Measurements from ENCODE around the gene FAM228A. TPM values are rescaled to one million over a fixed set of nuclear protein-coding genes. Genes with fewer than 3 reads are reported as not detected.
A peak's percentile ranks its signal among the peaks of the same experiment; 100 is the strongest.

FAM228A gene
- 0.10 and 0.13 TPM in 2 replicates for polyA plus RNA-seq (2012; rRNA removed)
- 0.06 and 0.21 TPM in 2 replicates for polyA plus RNA-seq (2012; cell fraction: cytosol; rRNA removed)
- polyA plus RNA-seq (2012; cell fraction: nucleus; rRNA removed): 0.09 and 0.17 TPM in 2 replicates

GRCh38 chr2:24174851-24175277, at the start of gene FAM228A:
Gene FAM228A, plus strand, starts transcription at chr2:24175053. Its CDS starts 428 bp downstream, at chr2:24175481.
- H3K4me3 ChIP-seq (ENCODE audit: low read depth in 2 of 2, low read length in 1 of 2): no peak within 1 kb of the TSS
- whole genome bisulfite sequencing (ENCODE audit: low lambda C conversion rate): 94% methylated on average over 35 of the region's 46 CpGs
- H3K9me2 ChIP-seq: no peaks in the 10 kb centered on the region
- no peak within 1 kb of the TSS for H3K27ac ChIP-seq (ENCODE audit: low read depth in 2 of 2, low read length in 1 of 2)
- no peaks in the 10 kb centered on the region for H3K36me3 ChIP-seq (replicated peaks in 1 of 2; ENCODE audit: control insufficient read depth in 1 of 2, insufficient read depth in 2 of 2, low read length in 1 of 2)
- no peak within 1 kb of the TSS for H3K9ac ChIP-seq
- POLR2A ChIA-PET: no interaction called here
- no peaks in the 10 kb centered on the region for H3K9me3 ChIP-seq
- TF ChIP-seq, protein P1, sequence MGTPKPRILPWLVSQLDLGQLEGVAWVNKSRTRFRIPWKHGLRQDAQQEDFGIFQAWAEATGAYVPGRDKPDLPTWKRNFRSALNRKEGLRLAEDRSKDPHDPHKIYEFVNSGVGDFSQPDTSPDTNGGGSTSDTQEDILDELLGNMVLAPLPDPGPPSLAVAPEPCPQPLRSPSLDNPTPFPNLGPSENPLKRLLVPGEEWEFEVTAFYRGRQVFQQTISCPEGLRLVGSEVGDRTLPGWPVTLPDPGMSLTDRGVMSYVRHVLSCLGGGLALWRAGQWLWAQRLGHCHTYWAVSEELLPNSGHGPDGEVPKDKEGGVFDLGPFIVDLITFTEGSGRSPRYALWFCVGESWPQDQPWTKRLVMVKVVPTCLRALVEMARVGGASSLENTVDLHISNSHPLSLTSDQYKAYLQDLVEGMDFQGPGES (IDR thresholded peaks at IDR 0.05; ENCODE audit: low read depth, low read length): no peak
- no peak for TF ChIP-seq FOXM1 (IDR thresholded peaks at IDR 0.05; ENCODE audit: low read depth)
- TF ChIP-seq, protein P2, sequence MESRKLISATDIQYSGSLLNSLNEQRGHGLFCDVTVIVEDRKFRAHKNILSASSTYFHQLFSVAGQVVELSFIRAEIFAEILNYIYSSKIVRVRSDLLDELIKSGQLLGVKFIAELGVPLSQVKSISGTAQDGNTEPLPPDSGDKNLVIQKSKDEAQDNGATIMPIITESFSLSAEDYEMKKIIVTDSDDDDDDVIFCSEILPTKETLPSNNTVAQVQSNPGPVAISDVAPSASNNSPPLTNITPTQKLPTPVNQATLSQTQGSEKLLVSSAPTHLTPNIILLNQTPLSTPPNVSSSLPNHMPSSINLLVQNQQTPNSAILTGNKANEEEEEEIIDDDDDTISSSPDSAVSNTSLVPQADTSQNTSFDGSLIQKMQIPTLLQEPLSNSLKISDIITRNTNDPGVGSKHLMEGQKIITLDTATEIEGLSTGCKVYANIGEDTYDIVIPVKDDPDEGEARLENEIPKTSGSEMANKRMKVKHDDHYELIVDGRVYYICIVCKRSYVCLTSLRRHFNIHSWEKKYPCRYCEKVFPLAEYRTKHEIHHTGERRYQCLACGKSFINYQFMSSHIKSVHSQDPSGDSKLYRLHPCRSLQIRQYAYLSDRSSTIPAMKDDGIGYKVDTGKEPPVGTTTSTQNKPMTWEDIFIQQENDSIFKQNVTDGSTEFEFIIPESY (IDR thresholded peaks at IDR 0.05; ENCODE audit: borderline replicate concordance, low read depth): no peak
- no peak for TF ChIP-seq TAF1 (IDR thresholded peaks at IDR 0.05; ENCODE audit: borderline replicate concordance, low read depth, low read length)
- no peak for TF ChIP-seq FOSL2 (IDR thresholded peaks at IDR 0.05; ENCODE audit: borderline replicate concordance, low read depth)
- TF ChIP-seq GATA2 (CRISPR knock-in tag; IDR thresholded peaks at IDR 0.05): no peak
- H3F3A ChIP-seq (replicated peaks; ENCODE audit: insufficient read depth): no peaks in the 10 kb centered on the region
- no peaks in the 10 kb centered on the region for H3K4me1 ChIP-seq (ENCODE audit: control insufficient read depth in 1 of 2, insufficient read depth in 2 of 2, low read depth in 1 of 2, low read length in 1 of 2)
- no peaks in the 10 kb centered on the region for H3K79me2 ChIP-seq (ENCODE audit: insufficient read depth)
- H3K27me3 ChIP-seq (ENCODE audit: insufficient read depth): no peaks in the 10 kb centered on the region
- peak; percentile 42 for DNase-seq
- H2AFZ ChIP-seq (ENCODE audit: low read depth): no peak within 1 kb of the TSS
- no peak within 1 kb of the TSS for H3K4me2 ChIP-seq
- no peaks in the 10 kb centered on the region for H4K20me1 ChIP-seq (ENCODE audit: insufficient read depth)
- CTCF ChIA-PET: interaction anchor here (1.0 to 2.8 kb wide), 2 partner anchors 11 to 33 kb away, joined by 3 to 7 read pairs; no protein-coding TSS in a partner anchor

DNA sequence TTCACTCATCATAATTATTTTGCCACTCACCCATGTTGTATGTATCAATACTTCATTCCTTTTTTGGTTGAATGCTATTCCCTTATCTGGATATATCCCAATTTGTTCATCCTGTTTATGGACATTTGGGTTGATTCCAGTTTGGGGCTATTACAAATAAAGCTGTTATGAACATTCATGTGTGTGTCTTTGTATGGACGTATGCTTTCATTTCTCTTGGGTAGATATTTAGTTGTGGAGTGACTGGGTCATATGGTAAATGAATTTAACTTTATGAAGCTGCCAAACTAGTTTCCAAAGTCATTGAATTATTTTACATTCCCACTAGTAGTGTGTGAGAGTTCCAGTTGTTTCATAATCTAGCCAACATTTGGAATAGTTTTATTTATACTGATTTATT, 48.9 kb upstream of the FAM228A start:
- no peak overlapping the region for H3K27ac ChIP-seq (ENCODE audit: low read depth in 2 of 2, low read length in 1 of 2)
- H3K4me3 ChIP-seq (ENCODE audit: low read depth in 2 of 2, low read length in 1 of 2): no peak overlapping the region
- no peaks in the 10 kb centered on the region for H3K9me3 ChIP-seq
- no peak overlapping the region for H2AFZ ChIP-seq (ENCODE audit: low read depth)
- H3K27me3 ChIP-seq (ENCODE audit: insufficient read depth): no peaks in the 10 kb centered on the region
- no peak overlapping the region for H3K4me2 ChIP-seq
- H3F3A ChIP-seq (replicated peaks; ENCODE audit: insufficient read depth): peaks cover 31% of the 10 kb centered on the region
- H3K4me1 ChIP-seq (ENCODE audit: control insufficient read depth in 1 of 2, insufficient read depth in 2 of 2, low read depth in 1 of 2, low read length in 1 of 2): peaks cover 5 to 14% of the 10 kb centered on the region in 2 experiments; a peak in 3 of 4 replicates
- peaks cover 12% of the 10 kb centered on the region; the same call in 1 of the 2 replicates for H3K79me2 ChIP-seq (ENCODE audit: insufficient read depth)
- ChIA-PET POLR2A (no interaction called here), CTCF (interaction anchor here (1.1 to 3.2 kb wide), 3 partner anchors 7 to 92 kb away, joined by 4 to 18 read pairs (median 8); partner anchors contain the start of gene TP53I3)
- H3K9me2 ChIP-seq: no peaks in the 10 kb centered on the region
- H4K20me1 ChIP-seq (ENCODE audit: insufficient read depth): no peaks in the 10 kb centered on the region
- H3K36me3 ChIP-seq (replicated peaks in 1 of 2; ENCODE audit: control insufficient read depth in 1 of 2, insufficient read depth in 2 of 2, low read length in 1 of 2): no peaks in the 10 kb centered on the region
- WGBS (ENCODE audit: low lambda C conversion rate): 81% methylated on average over 1 of the region's 1 CpG
- no peak overlapping the region for H3K9ac ChIP-seq
- TF ChIP-seq EP300 (IDR thresholded peaks at IDR 0.05; ENCODE audit: borderline replicate concordance in 1 of 2, low read depth in 1 of 2, low read length in 1 of 2) (no peak), JUND (IDR thresholded peaks at IDR 0.05) (no peak), GATA2 (CRISPR knock-in tag; IDR thresholded peaks at IDR 0.05) (no peak)
- TF ChIP-seq, protein P3, sequence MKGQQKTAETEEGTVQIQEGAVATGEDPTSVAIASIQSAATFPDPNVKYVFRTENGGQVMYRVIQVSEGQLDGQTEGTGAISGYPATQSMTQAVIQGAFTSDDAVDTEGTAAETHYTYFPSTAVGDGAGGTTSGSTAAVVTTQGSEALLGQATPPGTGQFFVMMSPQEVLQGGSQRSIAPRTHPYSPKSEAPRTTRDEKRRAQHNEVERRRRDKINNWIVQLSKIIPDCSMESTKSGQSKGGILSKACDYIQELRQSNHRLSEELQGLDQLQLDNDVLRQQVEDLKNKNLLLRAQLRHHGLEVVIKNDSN (IDR thresholded peaks at IDR 0.05; ENCODE audit: borderline replicate concordance, low read depth): no peak
- DNase-seq: no peak

Data from SK-N-SH (cell line).